CD4-positive, alpha-beta T cell treated with Interleukin-1 beta for 1 hour (primary cell): ENCODE measurements around the gene LAMP1.
"Not testable (repeated sequence)": the region's sequence is repeated elsewhere in the genome, so short reads cannot be mapped to it uniquely, and the experiment has no call there.

Source experiments
- DNase-seq, 2 donors: peaks; one replicate each; pipeline ENCODE4 v3.0.0-alpha.2; 2020 to 2022

The LAMP1 gene

DNA sequence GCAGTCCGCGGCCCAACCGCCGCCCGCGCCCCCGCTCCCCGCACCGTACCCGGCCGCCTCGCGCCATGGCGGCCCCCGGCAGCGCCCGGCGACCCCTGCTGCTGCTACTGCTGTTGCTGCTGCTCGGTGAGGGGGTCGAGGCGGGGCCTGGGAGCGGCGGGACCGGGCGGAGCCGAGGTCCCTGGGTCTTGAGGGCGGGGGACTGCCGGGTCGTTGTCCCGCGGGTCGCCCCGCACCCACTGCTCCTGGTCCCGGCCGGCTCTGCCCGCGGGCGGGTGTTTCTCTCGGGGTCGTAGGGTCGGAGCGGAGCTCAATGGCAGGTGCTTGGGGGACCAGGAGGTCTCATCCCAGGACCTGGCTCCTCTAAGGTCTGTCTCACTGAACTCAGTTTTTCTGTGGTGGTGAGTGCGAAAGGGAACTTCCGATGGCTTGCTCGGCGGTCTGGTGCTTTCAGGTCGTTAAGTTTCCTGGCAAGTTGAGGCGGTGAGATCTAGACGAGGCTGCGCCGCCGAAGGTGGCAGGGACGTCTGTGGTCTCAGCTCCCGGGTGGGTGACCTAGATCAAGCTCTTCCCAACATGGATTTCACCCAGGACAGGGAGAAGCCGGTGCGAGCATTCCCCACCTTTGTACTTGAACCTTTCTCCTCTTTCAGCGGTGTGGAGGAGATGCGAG, 467 bp downstream of the LAMP1 start:
- peak; percentile 62 to 68 for DNase-seq

GRCh38 chr13:113298043-113298945, 1.3 kb downstream of the LAMP1 start:
- DNase-seq, result no peak

DNA sequence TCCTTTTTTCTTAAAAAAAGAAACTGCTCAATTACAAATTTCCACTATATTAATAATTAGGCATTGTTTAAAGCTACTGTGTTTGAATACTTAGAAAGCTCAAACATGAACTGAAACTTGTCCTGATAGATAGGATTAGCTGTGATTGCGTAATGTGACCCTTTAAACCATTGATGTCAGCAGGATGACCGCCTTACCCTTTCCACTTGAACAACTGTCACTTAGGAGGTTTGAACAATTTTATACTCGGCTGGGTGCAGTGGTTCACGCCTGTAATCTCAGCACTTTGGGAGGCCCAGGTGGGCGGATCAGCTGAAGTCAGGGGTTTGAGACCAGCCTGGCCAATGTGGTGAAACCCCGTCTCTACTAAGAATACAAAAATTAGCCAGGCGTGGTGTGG, 2.9 kb downstream of the LAMP1 start:
- DNase-seq, result no peak

GRCh38 chr13:113302986-113303385, 5.9 kb downstream of the LAMP1 start:
- DNase-seq, result no peak

DNA sequence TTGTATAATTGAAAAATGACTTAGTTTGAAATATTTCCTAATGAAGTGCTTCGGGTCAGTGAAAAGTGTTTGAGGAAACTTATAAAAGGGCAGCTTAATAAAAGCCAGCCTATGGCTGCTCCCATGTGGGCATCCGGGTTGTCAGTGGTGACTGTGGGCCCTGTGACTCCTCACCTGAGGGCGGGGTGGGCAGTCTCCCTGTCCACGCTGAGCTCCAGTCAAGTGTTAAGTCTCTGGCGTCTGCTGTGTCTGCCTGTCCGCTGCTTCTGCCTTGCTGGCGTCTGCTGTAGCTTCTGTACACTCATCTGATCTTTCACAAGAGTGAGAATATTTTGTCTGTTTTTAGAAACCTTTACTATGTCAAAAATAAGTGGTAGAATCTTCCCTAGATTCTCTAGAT, 7.1 kb downstream of the LAMP1 start:
- no peak for DNase-seq

DNA sequence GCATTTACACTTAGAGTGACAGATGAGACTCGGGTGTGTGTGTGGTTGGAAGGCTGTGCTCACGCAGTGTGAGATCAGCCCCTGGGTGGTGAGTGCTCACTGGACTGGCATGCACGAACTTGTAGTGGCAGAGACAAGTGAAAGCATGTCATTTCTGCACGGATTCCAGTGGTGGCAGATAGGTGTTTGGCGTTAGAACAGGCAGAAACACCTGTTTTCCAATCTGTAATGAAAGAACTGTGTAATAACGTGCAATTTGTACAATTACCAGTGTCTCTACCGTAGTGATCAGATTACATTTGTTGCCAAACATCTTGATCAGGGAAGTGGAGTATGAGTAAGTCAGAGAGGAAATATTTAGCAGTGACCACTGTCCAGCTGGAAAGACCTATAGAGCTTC, 8.2 kb downstream of the LAMP1 start:
- no peak for DNase-seq

- no peak for DNase-seq
Observed at GRCh38 chr13:113307491-113307890, 10.5 kb downstream of the LAMP1 start.

DNA sequence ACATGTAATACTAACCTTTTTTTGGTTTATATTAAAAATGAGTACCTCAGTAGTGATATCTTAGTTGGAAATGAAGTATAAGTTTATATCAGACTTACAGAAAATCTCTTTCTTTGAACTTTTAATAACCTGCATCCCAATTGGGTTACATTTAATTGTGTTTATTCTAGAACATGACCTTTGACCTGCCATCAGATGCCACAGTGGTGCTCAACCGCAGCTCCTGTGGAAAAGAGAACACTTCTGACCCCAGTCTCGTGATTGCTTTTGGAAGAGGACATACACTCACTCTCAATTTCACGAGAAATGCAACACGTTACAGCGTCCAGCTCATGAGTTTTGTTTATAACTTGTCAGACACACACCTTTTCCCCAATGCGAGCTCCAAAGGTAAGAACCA, 12.4 kb downstream of the LAMP1 start:
- no peak for DNase-seq

DNA sequence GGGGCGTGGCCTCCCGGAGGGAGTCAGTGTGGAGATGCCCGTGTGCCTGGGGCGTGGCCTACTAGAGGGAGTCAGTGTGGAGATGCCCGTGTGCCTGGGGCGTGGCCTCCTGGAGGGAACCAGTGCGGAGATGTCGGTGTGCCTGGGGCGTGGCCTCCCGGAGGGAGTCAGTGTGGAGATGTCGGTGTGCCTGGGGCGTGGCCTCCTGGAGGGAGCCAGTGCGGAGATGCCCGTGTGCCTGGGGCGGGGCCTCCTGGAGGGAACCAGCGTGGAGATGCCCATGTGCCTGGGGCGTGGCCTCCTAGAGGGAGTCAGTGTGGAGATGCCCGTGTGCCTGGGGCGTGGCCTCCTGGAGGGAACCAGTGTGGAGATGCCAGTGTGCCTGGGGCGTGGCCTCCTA, 17.1 kb downstream of the LAMP1 start:
- not testable (repeated sequence) for DNase-seq

DNA sequence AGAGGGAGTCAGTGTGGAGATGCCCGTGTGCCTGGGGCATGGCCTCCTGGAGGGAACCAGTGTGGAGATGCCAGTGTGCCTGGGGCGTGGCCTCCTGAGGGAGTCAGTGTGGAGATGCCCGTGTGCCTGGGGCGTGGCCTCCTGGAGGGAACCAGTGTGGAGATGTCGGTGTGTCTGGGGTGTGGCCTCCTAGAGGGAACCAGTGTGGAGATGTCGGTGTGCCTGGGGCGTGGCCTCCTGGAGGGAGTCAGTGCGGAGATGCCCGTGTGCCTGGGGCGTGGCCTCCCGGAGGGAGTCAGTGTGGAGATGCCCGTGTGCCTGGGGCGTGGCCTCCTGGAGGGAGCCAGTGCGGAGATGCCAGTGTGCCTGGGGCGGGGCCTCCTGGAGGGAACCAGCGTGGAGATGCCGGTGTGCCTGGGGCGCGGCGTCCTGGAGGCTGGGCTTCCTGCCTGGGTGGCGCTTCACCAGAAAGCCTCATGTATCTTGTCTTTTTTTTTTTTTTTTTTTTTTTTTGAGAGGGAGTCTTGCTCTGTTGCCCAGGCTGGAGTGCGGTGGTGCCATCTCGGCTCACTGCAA, 17.9 kb downstream of the LAMP1 start:
- DNase-seq, result not testable (repeated sequence)

DNA sequence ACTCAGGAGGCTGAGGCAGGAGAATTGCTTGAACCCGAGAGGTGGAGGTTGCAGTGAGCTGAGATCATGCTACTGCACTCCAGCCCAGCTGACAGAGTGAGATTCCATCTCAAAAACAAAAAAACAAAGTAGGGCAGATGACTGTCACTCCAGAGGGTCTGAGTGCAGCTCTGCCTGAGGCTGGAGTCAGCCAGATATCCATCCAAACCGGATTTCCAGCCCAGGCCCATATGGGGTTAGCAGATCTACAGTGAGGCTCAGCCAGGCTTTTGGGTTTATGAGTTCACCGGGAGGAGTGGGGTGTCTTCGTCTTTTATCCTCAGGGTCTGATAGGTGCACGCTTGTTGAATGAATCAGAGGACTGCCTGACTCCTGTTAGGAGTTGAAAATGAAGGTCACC, 19.0 kb downstream of the LAMP1 start:
- no peak for DNase-seq

- DNase-seq, result no peak
Observed at GRCh38 chr13:113317031-113317430, 20.0 kb downstream of the LAMP1 start.

DNA sequence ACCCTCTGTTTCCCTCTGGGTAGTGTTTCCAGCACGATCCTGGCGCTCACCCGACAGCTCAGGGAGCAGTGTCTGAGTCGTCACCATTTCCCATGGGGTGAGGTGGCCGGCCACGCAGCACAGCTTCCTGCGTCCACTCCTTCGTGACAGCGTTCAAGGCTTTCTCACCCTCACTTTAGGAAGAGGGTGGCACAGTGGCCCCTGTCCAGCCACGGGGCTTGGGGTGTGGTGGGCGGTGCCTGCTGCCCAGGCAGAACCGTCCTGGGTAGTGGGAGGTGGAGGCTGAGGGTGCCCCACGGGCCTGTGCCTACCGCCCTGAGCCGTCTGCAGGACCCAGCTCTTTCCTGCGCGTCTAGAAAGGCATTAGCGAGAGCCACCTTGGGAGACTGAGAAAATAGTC, 21.9 kb downstream of the LAMP1 start:
- no peak for DNase-seq

DNA sequence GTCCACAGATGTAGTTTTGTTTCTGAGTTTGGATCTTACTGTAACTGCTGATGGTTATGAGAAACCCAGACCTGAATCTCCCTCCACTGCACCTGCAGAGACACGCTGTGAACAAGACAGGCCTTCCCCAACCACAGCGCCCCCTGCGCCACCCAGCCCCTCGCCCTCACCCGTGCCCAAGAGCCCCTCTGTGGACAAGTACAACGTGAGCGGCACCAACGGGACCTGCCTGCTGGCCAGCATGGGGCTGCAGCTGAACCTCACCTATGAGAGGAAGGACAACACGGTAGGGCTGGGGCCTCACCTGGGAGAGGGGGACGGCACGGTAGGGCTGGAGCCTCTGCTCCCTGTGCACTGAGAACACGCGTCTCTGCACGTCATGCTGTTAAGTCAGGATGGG, 22.3 kb downstream of the LAMP1 start:
- DNase-seq, result no peak

GRCh38 chr13:113320226-113320875, 23.3 kb downstream of the LAMP1 start:
- DNase-seq, result no peak

GRCh38 chr13:113321546-113321945, 24.5 kb downstream of the LAMP1 start:
- no peak for DNase-seq

DNA sequence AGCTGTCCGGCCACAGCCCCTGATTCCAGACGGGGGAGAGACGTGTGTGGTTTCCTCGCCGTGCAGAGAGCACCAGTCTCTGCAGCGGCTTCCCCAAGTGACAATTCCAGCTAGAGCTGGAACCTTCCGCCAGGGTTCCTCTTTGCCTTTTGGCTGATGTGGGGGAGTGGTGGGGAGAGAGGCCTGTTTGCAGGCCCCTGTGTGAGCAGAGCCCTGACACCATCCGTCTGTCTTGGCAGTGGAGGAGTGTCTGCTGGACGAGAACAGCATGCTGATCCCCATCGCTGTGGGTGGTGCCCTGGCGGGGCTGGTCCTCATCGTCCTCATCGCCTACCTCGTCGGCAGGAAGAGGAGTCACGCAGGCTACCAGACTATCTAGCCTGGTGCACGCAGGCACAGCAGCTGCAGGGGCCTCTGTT, 25.0 kb downstream of the LAMP1 start:
- DNase-seq, result no peak

GRCh38 chr13:113322890-113323651, 26.0 kb downstream of the LAMP1 start:
- DNase-seq, result no peak

DNA sequence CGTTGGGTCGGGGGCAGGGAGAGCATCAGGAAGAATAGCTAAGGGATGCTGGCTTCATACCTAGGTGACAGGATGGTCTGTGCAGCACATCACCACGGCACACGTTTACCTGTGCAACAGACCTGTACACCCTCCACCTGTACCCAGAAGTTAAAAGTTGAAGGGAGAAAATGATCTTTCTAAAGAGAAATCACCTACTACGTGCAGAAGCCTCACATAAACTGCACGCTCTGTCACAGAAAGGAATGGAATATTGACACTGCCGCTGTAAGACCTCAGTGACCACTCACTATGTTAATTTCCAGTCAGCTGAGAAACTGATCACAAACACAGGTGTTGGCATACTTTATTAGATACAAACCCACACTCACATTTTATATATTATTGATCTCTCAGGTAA, 26.8 kb downstream of the LAMP1 start:
- DNase-seq, result no peak

DNA sequence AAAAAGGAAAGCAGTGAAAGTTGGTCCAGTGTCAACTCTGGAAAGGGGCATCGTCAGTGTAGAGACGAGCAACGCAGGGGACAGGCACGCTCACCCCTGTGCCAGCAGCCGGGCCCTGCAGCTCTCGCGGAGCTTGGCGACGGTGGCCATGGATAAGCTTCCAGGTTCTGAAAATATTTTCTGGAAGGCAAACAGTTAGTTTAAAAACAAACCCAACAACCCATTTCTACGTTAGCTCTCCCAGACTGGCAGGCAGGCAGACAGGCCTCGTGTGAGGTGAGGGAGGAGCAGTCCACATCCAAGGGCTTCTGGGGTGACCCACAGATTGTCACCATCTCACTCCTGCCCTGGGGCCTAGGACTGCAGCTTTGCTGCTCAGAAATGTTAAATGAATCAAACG, 27.4 kb downstream of the LAMP1 start:
- DNase-seq, result no peak

GRCh38 chr13:113325779-113326178, 28.7 kb downstream of the LAMP1 start:
- DNase-seq, result no peak

DNA sequence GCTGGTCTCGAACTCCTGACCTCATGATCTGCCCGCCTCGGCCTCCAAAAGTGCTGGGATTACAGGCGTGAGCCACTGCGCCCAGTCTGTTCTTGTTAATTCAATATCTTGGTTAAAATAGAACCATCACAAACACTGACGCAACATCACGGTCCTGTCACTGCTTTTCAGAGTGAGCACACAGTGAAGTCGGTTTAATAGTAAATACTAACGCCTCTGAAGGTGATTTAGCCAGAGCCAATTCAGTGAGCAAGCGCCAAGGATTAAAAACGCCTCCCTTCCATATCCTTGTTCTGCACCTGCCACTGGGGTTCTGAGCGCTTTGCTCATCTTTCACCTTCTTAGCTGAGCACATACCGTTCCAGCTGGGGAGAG, 30.3 kb downstream of the LAMP1 start:
- no peak for DNase-seq
